NCI-H128 (cell line): ENCODE measurements around the gene OSBPL2.

Source experiments
- DNase-seq: peaks from one replicate; lab custom pipeline; 2025; ENCODE audit not compliant: unreplicated experiment; lab: John Stamatoyannopoulos, UW

OSBPL2 gene

DNA sequence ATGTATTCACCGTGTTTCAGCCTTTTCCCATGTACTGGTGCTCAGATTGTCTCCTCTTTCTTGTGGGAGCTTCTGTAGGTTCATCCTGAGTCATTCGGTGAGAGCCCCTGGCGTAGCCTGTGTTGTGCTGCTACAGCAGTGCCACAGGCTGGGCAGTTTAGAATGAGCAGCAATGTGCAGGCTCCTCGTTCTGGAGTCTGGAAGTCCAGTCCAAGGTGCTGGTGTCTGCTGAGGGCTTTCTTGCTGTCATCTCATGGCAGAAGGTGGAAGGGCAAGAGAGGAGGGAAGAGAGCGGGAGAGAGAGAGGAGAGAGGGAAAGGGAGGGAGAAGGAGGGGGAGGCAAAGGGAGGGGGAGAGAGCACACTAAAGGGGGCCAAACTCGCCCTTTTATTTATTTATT, 15.1 kb downstream of the OSBPL2 start:
- no peak for DNase-seq

DNA sequence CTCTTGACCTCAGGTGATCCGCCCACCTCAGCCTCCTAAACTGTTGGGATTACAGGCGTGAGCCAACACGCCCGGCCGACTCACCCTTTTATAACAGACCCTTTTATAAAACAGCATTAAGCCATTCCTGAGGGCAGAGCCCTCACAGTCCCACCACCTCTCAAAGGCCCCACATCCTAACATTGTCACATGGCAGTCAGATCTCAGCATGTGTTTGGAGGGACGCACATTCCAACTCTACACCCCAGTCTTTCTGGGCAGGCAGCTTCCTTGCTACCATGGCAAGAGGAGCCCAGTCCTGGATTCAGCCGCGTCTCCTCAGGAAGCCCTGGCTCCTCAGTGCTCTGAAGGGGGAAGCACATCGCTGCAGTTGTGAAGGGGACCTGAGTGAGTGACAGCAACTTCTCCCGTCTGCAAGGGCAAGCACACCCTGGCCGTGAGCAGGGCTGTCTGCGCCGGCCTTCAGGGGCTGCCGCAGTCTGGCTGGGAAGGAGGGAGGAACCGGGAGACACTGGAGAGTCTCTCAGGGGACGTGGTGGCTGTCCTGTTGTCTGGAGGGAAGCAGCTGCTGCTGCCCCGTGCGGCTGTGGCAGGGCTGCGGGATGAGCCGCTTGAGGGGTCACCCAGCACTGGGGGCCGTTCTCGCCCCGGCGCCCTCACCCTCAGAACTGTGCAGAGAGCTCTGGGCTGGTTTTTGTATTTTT, 15.9 kb downstream of the OSBPL2 start:
- DNase-seq, result no peak

DNA sequence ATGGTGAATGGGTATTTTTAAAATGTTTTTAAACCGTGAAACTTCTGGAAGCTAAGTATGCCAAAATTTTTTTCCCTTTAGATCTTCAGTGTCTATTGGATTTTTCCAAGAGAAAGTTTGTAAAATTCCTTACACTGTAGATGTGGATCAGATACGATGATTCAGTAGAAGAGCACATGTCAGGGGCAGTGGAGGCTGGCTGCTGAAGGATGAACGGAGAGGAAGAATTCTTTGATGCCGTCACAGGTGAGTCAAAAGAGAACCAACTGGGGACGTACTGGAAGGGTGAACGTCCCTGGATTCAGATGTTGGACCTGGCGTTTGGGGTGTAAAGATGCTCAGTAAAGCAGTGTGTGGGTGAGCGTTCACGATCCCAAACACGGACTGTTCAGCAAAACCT, 17.7 kb downstream of the OSBPL2 start:
- DNase-seq, result no peak

DNA sequence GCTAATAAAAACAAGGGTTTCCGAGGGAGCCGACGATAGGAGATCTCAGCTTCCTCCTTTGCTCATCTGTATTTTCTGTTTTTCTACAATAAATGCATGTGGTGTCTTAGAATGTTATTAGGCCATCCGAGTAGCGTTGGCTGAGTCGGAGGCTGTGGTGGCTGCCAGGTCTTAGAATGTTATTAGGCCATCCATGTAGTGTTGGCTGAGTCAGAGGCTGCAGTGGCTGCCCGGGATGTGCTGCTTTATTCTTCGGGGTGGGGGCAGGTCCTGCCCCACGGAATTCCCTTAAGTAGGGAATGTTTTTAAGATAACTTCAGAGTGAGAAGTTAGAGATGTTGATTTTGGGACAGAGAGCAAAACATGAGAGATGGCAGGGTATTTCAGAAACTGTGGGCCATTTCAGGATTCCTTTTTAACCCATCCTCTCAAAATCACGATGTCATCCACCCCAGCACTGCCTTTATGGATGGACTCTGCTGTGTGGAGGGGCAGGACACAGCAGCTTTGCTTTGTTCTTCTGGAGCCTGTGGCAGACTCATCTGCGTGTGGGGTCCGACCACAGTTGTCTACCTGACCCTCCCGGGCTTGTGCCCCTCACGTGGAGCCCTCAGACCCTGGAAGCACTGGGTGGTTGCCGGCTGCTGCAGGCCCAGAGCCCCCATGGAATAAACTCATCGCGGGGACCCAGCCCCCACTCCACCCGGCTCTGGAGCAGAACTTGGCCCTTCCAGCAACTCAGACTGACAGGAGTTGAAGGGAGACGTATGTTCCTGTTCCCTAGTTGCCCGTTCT, 20.4 kb downstream of the OSBPL2 start:
- DNase-seq, result no peak

DNA sequence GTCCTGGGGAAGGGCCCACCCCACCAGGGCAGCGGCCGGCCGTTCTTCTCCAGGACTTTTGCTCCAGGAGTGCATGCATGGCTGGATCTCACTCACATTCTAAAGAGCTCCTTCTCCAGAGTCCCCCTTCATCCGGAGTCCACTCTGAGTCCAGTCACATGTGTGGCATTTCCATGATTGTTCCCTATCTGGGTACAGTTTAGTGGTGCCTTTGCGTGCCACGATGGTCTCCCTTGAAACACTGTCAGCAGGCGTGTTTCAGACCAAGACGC, 20.9 kb downstream of the OSBPL2 start:
- DNase-seq, result no peak

DNA sequence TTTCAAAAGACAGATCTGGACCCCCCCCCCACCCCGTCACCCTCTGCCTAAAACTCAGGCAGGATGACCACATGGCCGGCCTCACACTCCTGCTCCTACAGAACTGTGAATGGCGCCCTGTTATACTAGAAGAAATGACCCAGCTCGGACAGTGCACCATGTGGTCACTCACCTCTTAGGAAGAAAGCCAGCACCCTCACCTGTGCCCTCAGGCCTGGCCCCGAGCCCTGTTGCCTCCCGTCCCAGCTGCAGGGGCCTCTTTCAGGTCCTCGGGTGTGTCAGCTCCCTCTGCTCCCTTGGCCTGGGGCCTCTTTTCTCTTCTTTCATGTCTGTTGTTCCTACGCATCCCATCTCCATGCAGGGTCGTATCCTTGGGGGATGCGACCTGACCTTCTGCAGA, 23.7 kb downstream of the OSBPL2 start:
- DNase-seq, result no peak

DNA sequence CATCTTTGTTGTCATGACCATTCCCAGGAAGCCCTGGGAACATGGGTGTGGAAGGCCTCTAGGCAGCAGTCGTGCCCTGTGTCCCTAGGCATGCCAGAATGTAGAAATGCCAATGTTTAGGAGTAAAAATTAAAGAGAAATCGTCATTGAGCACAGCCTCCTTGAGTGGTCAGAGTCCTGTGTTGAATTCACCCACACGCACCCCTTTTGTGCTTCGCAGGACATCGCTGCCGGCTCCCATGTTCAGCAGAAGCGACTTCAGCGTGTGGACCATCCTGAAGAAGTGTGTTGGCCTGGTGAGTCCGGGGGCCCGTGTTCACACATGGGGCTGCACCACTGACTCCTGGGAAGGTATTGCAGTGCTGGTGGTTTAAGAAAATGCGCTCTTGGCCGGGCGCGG, 25.1 kb downstream of the OSBPL2 start:
- DNase-seq, result no peak

DNA sequence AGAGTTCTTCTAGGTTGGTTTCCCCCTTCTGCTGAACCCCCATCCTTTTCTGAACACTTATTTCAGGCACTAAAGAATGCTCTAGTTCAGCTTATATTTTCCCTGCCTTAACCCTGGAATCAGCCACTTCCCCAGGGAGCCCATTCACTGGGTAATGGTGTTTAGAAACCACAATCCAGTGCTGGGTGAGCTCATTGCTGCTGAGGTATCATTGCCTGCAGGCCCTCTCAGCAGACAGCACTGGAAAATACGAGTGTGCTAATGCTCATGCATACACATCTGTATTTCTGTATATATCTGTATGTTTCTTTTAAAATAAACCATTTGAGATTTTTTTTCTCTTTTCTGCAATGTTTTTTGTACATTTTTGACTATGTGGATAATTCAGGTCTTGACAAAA, 27.0 kb downstream of the OSBPL2 start:
- no peak for DNase-seq

DNA sequence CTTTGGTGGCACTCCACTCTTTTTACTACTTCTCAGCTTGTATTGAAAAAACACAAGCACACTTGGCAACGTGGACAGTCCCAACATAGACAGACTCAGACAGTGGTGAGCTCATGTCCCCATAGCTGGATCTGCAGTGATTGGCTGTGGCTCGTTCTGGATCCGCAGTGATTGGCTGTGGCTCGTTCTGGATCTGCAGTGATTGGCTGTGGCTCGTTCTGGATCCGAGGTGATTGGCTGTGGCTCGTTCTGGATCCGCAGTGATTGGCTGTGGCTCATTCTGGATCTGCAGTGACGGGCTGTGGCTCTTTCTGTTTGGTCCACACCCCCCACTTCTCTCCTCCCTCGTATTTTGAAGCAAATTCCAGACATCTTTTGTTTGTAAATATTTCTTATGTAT, 28.0 kb downstream of the OSBPL2 start:
- DNase-seq, result no peak

DNA sequence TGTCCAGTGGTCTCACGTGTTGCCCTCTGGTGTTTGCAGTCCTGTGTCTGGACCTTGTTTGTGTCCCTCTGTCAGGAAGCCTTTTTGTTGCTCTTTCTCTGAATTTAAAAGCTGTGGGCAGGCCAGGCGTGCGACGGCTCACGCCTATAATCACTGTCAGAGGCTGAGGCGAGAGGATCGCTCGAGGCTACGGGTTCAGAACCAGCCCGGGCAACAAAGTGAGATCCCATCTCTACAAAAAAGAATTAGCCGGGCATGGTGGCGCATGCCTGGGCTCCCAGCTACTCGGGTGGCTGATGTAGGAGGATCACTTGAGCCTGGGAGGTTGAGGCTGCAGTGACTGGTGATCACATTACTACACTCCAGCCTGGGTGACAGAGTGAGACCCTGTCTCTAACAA, 28.5 kb downstream of the OSBPL2 start:
- DNase-seq, result no peak

DNA sequence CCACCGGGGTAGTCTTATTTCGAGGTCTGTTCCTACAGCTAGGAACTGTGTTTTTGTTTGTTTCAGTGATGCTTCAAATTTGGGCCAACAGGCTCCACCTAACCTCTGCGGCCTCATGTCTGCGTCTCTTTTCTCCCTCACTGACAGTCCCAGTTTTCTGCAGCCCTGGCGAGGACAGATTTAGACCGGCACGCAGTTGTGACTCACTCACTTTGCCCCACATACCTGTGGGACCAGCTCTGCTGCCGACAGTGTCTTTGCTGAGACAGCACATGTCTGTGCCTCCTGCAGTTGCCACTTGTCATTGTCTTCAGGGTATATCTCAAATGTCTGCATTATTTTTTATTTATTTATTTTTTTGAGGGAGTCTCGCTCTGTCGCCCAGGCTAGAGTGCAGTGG, 29.2 kb downstream of the OSBPL2 start:
- DNase-seq, result no peak

DNA sequence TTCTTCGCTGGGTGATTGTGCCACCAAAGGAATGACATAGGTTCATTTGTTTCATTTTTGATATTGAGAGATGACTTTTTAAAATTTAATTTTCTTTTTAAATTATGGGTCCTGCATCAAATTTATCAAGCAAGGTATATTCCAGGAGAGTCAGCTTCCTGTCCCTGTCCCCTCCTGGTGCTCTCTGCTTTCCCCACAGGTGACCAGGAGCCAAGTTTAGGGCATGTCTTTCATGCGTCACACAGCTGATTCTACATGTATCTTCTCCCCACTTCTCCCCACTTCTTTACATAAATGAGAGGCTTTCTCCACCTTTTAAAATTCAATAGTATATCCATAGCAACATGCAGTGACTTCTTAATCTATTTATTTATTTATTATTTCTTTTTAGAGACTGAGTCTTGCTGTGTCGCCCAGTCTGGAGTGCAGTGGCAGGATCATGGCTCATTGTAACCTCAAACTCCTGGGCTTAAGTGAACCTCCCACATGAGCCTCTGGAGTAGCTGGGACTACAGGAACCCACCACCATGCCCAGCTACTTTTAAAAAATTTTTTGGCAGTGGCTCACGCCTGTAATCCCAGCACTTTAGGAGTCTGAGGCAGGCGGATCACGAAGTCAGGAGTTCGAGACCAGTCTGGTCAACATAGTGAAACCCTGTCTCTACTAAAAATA, 30.0 kb downstream of the OSBPL2 start:
- DNase-seq, result no peak

DNA sequence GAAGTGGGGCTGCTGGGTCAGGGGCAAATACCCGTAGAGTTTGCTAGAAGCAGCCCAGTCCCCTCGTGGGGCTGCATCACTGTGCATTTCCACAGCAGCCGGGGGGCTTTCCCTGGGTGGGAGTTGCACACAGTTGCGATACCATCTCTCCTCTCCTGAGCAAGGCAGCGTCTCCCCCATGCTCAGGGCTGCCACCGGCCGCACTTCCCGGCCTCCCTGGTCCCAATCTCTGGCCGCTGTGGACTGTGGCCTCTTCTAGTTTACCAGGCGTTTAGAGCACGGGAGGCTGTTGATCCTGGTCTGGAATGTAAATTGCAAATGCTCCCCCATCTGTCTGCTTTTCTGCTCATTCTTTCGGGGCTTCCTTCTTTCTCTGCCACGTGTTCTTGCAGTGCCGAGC, 31.1 kb downstream of the OSBPL2 start:
- no peak for DNase-seq

DNA sequence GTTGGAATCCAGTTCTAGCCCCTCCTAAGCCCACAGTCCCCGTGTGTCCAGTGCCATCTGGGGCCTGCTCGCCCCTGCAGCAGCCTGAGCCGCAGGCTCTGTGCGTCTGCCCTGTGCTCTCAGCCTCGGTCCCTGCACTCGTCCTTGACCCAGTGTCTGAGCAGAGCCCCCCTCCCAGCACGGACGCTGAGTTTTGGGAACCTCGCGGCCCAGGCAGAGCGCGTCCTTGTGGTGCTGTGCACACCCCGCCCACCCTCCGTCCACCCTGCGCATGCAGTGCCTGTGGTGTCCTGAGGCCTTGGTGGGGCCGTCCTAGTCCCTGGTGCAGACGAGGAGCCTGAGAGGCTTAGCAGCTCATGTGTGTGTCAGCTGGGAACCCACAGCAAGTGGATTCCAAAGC, 31.6 kb downstream of the OSBPL2 start:
- DNase-seq, result no peak

DNA sequence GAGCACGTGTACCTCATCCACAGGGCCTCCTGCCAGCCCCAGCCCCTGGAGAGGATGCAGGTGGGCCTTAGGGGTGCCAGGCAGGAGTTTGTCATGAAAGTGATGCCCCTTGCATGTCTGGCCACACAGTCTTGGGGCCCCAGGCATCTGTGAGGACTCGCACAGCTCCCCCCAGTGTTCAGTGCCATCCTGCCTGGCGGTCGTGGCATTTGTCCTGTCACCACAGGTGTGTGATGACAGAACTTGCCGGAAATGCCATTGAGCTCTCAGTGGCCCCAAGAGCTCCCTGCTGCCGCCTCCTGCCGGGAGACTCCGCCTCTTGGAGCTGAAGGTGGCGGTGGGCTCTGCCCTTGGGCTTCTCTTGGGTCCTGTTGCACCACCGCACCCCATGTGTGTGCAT, 33.9 kb downstream of the OSBPL2 start:
- DNase-seq, result no peak

DNA sequence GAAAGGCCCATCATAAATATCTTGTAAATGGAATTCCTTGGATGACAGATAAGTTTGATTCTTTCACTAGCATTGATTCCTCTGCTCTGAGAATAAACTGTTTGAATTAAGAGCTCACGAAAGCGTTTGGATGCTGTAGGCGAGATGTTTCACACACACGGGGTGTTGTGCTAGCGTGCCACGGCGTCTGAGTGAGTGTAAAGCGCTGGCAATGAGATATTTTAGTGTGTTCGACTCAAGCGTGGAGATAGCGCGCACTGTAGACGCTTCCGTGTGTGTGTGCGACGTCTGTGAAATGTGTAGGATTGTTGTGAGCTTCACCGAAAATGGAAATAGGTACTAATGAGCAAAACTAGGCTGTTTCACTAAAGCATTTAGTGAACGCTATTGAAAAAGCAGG, 35.1 kb downstream of the OSBPL2 start:
- DNase-seq, result no peak

DNA sequence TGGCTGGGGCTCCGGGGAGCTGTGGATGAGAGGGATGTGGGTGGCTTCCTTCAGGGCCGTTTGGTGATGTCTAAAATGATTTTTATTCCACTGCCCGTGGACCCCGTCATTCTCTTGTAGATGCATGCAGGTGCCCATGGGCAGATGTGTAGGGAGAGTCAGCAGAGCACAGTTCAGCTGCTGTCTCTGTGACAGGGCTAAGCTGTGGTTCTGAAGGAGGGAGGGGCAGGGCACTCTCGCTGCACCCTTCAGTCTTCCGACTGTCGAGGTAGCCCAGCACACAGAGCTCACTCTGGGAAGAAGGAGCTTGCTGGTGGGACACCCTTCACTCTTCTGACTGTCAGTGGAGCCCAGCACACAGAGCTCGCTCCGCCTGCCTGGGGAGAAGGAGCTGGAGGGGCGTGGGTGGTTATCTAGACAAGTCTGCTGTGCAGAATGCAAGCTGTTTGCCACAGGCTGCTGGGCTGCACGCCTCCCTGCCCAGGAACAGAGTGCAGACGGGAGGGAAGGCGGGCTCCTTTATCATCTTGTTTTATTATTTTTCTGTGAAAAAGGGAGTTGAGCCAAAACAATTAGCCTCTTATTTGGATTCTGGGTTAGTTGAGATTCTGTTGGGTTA, 36.1 kb downstream of the OSBPL2 start:
- DNase-seq, result no peak

DNA sequence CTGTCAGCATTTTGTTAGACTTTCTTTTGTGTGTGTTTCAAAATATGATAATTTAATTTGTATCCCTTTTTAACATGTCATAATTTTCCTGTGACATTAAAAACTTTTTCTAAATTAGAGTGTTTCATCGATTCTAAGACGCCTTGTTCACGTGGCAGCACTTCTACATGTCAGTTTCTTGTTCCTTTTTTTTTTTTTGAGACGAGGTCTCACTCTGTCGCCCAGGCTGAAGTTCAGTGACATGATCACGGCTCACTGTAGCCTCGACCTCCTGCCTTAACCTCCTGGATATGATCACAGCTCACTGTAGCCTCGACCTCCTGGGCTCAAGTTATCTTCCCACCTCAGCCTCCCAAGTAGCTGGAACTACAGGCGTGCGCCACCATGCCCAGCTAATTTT, 36.9 kb downstream of the OSBPL2 start:
- DNase-seq, result no peak

DNA sequence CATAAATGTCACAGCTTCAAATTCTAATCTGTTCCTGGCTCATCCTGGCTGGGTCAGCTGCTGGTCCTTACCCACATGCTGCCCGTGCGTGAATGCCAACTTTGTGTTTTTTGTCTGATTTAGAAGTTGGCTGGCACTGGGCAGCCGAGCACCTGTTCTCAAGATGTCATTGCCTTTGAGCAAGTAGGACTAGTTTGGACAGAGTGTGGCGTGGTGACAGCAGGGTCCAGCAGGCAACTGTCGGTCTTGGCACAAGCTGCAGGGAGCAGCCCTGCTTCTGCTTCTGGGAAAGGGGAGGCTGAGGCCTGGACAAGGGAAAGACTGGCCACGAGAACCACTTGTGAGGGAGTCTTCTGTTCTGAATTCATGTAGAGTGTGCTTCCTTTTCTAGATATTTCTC, 38.1 kb downstream of the OSBPL2 start:
- no peak for DNase-seq

DNA sequence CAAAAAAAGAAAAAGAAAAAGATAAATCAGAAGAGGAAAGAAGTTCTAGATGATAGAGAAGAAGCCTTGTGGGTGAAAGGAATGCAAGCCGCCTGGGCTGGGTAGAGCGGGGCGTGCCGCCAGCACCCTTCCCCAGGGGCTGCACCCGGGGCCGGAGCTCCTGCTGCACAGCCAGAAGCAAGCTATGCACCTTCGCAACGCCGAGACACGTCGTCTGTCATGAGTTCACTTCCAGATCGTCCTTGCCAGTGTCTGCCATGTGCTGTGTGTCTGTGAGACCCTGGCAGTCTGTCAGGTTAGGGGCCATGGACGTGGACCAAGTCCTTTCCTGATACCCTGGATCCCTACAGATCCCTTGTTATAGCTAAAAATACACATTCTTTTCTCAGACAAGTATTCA, 38.9 kb downstream of the OSBPL2 start:
- DNase-seq, result no peak

DNA sequence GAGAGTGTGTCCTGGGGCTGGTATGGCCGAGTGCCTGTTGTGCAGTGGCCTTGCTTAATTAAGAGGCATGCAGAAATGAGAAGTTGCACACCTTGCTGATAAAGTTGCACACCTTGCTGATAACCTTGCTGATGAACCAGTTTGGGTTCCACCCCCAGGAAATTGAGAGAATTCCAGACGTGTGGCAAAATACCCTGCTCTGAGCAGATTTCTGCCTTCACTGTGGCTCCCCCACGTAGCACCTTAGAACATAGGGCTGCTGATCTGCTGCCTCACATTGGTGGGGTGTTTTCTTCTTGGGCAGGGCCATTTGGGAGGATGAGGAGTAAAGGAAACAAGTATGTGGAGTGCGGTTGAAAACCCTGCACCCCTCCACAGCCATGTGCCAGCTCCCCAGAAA, 42.0 kb downstream of the OSBPL2 start:
- DNase-seq, result no peak
